Kidney (tissue), 14 donors: ENCODE measurements around the gene STX8. TPM values are rescaled to one million over a fixed set of nuclear protein-coding genes. Genes with fewer than 3 reads are reported as not detected.

ENCODE experiments used
- DNase-seq, 5 donors: peaks; one replicate each; pipeline ENCODE4 v3.0.0-alpha.2; 2013 to 2020
- FAIRE-seq: peaks from 2 replicates; lab custom pipeline; 2012; peaks lifted over from hg19 to GRCh38; lab: Jason Lieb, UNC
- H3K27ac ChIP-seq, 2 donors: one replicate each; pipeline ENCODE4 v1.7.0; 2013; ENCODE audit warnings: low read depth in 2 of 2, low read length in 2 of 2, inconsistent platforms in 1 of 2
- H3K27me3 ChIP-seq: one replicate; pipeline ENCODE4 v1.7.1; 2013; ENCODE audit warnings: low read length, inconsistent platforms; ENCODE audit not compliant: control insufficient read depth, insufficient read depth
- H3K36me3 ChIP-seq, 3 donors: one replicate each; pipeline versions ENCODE4 v1.7.0 to v1.7.1; 2013; ENCODE audit warnings: low read length in 3 of 3, control low read depth in 1 of 3, inconsistent platforms in 1 of 3; ENCODE audit not compliant: insufficient read depth in 3 of 3, control insufficient read depth in 2 of 3
- H3K4me1 ChIP-seq, 3 donors: one replicate each; pipeline versions ENCODE4 v1.7.0 to v1.7.1; 2013; ENCODE audit warnings: low read length in 3 of 3, inconsistent platforms in 1 of 3, low read depth in 1 of 3; ENCODE audit not compliant: control insufficient read depth in 2 of 3, insufficient read depth in 2 of 3
- H3K4me3 ChIP-seq, 3 donors: one replicate each; pipeline versions ENCODE4 v1.7.0 to v1.8.1; 2013; ENCODE audit warnings: low read length in 3 of 3, control low read depth in 1 of 3, inconsistent platforms in 1 of 3
- H3K9ac ChIP-seq, 3 donors: one replicate each; pipeline versions ENCODE4 v1.7.0 to v1.7.1; 2013; ENCODE audit warnings: low read length in 3 of 3, control low read depth in 1 of 3, inconsistent platforms in 1 of 3
- H3K9me3 ChIP-seq, 3 donors: one replicate each; pipeline versions ENCODE4 v1.7.0 to v1.7.1; 2013; ENCODE audit warnings: low read length in 3 of 3, control low read depth in 1 of 3, inconsistent platforms in 1 of 3; ENCODE audit not compliant: control insufficient read depth in 2 of 3, insufficient read depth in 1 of 3
- CTCF ChIP-seq: IDR thresholded peaks from 3 replicates; pipeline ENCODE4 v1.5.1; 2012; ENCODE audit warnings: mild to moderate bottlenecking, moderate library complexity, borderline replicate concordance; ENCODE audit not compliant: insufficient read depth; ENCODE audit errors: extremely low read depth
- intact Hi-C: fragments of 100-400 bp; cut with DNase I; formaldehyde crosslinking; loops from one replicate; pipeline ENCODE4 v1.11.1; 2022
- polyA plus RNA-seq: library from polyadenylated mRNA; stranded (reverse); fragments of 350-450 nt; fragmentation: Illumina TruSeq; extraction: RNeasy Lipid Tissue Mini Kit (QIAGEN cat#74804); gene quantifications from one replicate; pipeline ENCODE4 v1.2.3, GENCODE V29; 2014; ENCODE audit warnings: low read depth, low replicate concordance; ENCODE audit not compliant: insufficient read depth
- total RNA-seq: library from RNA; stranded (reverse); fragmentation: NEBNext Ultra II Directional; extraction: Animal tissue kit (Norgen Biotek cat#: 25700); gene quantifications from one replicate; pipeline ENCODE4 v1.2.1, GENCODE V29; 2021
- donor health status: control.
- donor health status: control.
- donor health status: control.
- donor health status: control.
- donor health status: control.
- donor health status: DM: yes; HTN: yes; CAD: no.
- donor health status: Normal renal cell carcinoma (clear cell type).

The STX8 gene
- total and polyA plus RNA-seq, 2 donors from 2014 or later = 67.2 to 127 TPM

GRCh38 chr17:9444687-9445086 is 130.9 kb downstream of the STX8 start:
- DNase-seq (peak in 1 of 5 donors; percentile 40), FAIRE-seq (no peak)
- TF ChIP-seq CTCF = no peak
- Histone ChIP-seq H3K36me3 (no peaks in the 10 kb centered on the region), H3K4me1 (no peaks in the 10 kb centered on the region), H3K4me3 (no peak overlapping the region), H3K9me3 (no peaks in the 10 kb centered on the region), H3K9ac (no peak overlapping the region), H3K27me3 (no peaks in the 10 kb centered on the region), H3K27ac (no peak overlapping the region)
- intact Hi-C loops = no loop called here

- intact Hi-C loops = no loop called here
- no peak for TF ChIP-seq CTCF
- H3K27me3 ChIP-seq = no peaks in the 10 kb centered on the region
Measured at GRCh38 chr17:9443811-9444210, 131.8 kb downstream of the STX8 start.

GRCh38 chr17:9439851-9440250 is 135.8 kb downstream of the STX8 start:
- no peak overlapping the region for H3K9ac ChIP-seq
- H3K27ac ChIP-seq = no peak overlapping the region
- DNase-seq (no peak), FAIRE-seq (no peak)
- no peak overlapping the region for H3K4me3 ChIP-seq
- no peaks in the 10 kb centered on the region for H3K4me1 ChIP-seq
- no peaks in the 10 kb centered on the region for H3K9me3 ChIP-seq
- TF ChIP-seq CTCF = no peak
- H3K27me3 ChIP-seq = no peaks in the 10 kb centered on the region
- no peaks in the 10 kb centered on the region for H3K36me3 ChIP-seq
- intact Hi-C loops = no loop called here

More at GRCh38 chr17:9443811-9444210, 131.8 kb downstream of the STX8 start:
- no peak overlapping the region for H3K9ac ChIP-seq
- DNase-seq (no peak), FAIRE-seq (no peak)
- no peak overlapping the region for H3K4me3 ChIP-seq
- no peaks in the 10 kb centered on the region for H3K9me3 ChIP-seq
- no peak overlapping the region for H3K27ac ChIP-seq
- H3K4me1 ChIP-seq = no peaks in the 10 kb centered on the region
- H3K36me3 ChIP-seq = no peaks in the 10 kb centered on the region

GRCh38 chr17:9436630-9437029 is 139.0 kb downstream of the STX8 start:
- no peaks in the 10 kb centered on the region for H3K36me3 ChIP-seq
- DNase-seq (no peak), FAIRE-seq (no peak)
- H3K4me1 ChIP-seq = peaks cover 0 to 13% (median 6%) of the 10 kb centered on the region in 3 donors
- no peak overlapping the region for H3K27ac ChIP-seq
- intact Hi-C loops = no loop called here
- H3K9ac ChIP-seq = no peak overlapping the region
- H3K9me3 ChIP-seq = no peaks in the 10 kb centered on the region
- no peak for TF ChIP-seq CTCF
- H3K4me3 ChIP-seq = no peak overlapping the region
- no peaks in the 10 kb centered on the region for H3K27me3 ChIP-seq
